HG03520 (cell line): ENCODE measurements around the gene SERINC2.
"Not testable (repeated sequence)": the region's sequence is repeated elsewhere in the genome, so short reads cannot be mapped to it uniquely, and the experiment has no call there.

Experiments used
- ATAC-seq: cut with Tn5 transposase; IDR thresholded peaks from one replicate; pipeline ENCODE4 v1.9.1; 2021; ENCODE audit warnings: mild to moderate bottlenecking, moderate library complexity; ENCODE audit not compliant: unreplicated experiment

The SERINC2 gene

DNA sequence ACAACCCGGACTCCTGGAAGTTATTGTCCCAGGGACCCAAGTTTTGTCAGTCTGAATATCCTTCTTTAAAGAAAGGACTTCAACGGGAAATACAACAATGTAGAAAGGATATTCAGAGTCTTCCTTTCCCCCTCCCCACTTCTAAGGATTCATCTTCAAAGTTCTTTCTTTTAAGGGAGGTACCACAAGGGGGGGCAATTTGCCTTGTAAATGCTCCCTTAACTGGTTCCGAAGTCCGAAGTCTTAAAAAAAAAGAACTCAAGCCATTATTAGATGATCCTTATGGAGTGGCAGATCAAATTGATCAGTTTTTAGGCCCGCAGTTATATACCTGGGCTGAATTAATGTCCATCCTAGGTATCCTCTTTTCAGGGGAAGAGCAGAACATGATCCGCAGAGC, 47.0 kb downstream of the SERINC2 start:
- ATAC-seq = no peak

DNA sequence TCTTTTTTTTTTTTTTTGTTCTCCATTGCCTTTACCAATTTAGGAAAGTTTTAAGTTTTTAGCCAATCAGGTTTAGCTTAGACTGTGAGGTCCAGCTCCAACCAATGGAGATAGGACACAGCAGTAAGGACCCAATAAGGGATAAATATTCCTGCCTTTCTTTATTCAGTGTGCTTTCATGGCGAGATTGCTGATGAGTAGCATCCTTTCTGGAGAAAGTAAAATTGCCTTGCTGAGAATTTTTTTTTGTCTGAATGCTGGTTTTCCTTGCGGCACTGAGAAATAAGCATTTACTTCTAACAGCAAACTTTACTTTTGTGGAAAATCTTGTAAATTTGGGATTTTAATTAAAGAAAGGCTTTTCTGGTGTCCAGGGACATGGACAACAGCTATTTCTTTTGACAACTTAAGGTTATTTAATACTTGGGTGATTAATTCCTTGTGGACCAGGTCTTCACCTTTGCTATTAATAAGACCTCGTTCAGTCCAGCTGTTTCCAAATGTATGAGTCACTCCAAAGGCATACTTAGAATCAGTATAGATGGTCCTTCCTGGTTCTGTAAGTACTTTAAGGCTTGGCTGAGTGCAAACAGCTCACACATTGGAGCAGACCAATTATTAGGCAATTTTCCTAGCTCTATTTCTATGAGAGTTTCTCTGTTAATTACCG, 54.1 kb downstream of the SERINC2 start:
- ATAC-seq = no peak

- ATAC-seq = no peak
Observed at GRCh38 chr1:31470794-31471315, 57.8 kb downstream of the SERINC2 start.

DNA sequence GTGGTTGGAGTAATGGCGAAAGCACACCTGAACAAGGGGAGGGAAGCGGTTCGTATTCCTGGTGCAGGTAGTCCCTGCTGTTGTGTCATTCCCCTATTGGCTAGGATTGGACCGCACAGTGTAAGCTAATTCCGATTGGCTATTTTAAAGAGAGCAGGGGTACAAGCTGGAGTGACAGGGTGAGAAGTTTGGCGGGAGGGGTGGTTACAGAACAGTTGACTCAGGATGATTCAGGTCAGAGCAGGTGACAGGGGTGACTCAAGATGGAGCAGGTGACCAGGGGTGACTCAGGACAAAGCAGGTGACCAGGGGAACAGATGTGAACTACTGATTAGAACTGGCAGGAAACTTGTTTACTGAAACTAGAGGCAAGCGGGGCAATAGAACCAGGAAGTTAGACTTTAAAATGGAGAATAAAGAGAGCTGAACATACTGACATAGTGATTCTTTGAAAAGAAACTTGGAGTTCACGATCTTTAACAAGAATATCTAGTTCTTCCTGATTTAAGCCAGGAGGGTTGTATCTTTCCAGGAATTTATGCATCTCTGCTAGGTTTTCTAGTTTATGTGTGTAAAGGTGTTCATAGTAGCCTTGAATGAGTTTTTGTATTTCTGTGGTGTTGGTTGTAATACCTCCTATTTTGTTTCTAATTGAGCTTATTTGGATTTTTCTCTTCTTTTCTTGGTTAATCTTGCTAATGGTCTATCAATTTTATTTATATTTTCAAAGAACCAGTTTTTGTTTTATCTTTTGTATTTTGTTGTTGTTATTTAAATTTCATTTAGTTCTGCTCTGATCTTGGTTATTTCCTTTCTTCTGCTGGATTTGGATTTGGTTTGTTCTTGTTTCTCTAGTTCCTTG, 58.7 kb downstream of the SERINC2 start:
- ATAC-seq = not testable (repeated sequence)

- ATAC-seq = not testable (repeated sequence)
Observed at GRCh38 chr1:31472314-31472651, 59.3 kb downstream of the SERINC2 start.

DNA sequence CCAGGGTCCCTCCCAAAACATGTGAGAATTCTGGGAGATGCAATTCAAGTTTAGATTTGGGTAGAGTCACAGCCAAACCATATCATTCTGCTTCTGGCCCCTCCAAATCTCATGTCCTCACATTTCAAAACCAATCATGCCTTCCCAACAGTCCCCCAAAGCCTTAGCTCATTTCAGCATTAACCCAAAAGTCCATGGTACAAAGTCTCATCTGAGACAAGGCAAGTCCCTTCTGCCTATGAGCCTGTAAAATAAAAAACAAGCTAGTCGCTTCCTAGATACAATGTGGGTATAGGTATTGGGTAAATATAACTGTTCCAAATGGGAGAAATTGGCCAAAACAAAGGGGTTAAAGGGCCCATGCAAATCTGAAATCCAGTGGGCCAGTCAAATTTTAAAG, 59.7 kb downstream of the SERINC2 start:
- not testable (repeated sequence) for ATAC-seq

DNA sequence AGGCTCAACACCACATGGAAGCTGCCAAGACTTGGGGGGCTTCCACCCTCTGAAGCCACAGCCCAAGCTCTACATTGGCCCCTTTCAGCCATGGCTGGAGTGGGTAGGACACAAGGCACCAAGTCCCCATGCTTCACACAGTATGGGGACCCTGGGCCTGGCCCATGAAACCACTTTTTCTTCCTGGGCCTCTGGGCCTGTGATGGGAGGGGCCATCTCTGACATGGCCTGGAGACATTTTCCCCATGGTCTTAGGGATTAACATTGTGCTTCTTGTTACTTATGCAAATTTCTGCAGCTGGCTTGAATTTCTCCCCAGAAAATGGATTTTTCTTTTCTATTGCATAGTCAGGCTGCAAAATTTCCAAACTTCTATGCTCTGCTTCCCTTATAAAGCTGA, 60.5 kb downstream of the SERINC2 start:
- ATAC-seq = not testable (repeated sequence)

DNA sequence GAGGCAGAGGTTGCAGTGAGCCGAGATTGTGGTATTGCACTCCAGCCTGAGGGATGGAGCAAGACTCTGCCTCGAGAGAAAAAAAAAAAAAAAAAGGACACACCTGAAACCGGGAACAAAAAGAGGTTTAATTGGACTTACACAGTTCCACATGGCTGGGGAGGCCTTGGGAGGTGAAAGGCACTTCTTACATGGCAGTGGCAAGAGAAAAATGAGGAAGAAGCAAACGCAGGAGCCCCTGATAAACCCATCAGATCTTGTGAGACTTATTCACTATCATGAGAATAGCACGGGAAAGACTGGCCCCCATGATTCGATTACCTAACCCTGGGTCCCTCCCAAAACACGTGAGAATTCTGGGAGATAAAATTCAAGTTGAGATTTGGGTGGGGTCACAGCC, 61.6 kb downstream of the SERINC2 start:
- not testable (repeated sequence) for ATAC-seq

GRCh38 chr1:31476891-31477846, 64.2 kb downstream of the SERINC2 start:
- ATAC-seq = no peak

DNA sequence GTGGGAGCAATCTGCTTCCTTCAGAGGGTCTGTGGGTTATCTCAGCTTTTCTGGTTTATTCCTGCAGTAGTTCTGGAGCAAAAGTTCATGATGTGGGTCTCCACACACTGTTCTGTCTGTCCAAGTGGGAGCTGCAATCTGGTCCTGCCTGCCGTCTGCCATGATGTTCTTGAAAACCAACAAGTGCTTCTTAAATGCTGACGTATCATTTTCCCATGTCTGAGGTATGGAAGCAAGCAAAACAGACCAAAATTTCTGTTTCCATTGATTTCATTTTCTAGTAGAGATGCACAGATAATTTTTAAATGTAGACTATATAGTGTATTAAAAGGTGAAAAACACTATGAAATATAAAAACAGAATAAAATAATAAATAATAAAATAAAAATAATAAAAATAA, 65.2 kb downstream of the SERINC2 start:
- ATAC-seq = no peak

GRCh38 chr1:31479811-31480210, 66.8 kb downstream of the SERINC2 start:
- ATAC-seq = no peak

DNA sequence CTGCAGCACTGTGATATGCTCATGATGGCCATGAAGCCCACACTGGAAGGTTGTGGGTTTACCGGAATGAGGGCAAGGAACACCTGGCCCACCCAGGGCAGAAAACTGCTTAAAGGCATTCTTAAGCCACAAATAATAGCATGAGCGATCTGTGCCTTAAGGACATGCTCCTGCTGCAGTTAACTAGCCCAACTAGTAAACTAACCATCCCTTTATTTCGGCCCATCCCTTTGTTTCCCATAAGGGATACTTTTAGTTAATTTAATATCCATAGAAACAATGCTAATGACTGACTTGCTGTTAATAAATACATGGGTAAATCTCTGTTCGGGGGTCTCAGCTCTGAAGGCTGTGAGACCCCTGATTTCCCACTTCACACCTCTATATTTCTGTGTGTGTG, 67.4 kb downstream of the SERINC2 start:
- ATAC-seq = not testable (repeated sequence)

GRCh38 chr1:31482482-31483011, 69.5 kb downstream of the SERINC2 start:
- no peak for ATAC-seq

DNA sequence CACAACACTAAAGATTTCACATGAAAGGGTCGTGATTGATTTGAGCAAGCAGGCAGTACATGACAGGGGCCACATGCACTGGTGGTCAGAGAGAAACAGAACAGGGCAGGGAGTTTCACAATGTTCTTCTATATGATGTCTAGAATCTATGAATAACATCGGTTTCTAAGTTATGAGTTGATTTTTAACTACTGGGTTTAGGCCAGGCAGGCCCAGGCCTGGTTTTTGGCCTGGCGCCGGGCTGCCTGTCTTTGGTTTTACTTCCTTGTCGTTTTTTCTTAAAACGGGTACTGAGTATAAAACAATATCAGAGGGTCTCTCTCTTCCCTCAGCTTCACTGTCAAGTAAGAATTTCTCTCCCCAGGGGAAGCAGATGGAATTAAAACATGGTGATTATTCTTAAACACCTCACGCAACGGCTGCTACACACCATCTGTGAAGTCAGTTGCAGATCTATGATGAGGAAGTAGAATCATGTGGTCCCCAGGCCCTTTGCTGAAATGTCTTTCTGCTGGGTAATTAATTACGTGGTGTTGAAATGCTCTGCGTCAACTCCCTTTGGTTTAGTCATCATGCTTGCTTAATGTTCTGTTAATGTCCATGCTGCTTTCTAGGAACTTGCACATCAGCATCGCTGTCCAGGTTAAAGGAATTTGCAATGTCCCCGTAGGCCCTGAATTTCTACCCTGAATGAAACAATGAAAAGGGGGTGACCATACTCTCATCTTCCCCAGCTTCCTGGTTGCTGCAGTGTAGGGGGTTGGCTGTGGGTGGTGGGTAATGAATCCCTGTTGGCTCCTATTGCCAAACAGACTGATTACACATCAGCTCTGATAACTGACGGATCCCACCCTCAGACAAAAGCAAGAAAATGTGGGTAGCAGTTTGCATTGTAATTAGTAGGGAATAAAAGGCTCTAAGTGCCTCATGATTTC, 70.3 kb downstream of the SERINC2 start:
- ATAC-seq = no peak
